Stomach smooth muscle (tissue), 2 donors: ENCODE results near the gene CCNK.

ENCODE experiments used
- H3K27ac ChIP-seq: one replicate; pipeline ENCODE4 v1.7.0; 2013; ENCODE audit warnings: mild to moderate bottlenecking, low read length, inconsistent platforms
- H3K27me3 ChIP-seq, 2 donors: one replicate each; pipeline ENCODE4 v1.7.0; 2013; ENCODE audit warnings: low read length in 2 of 2; ENCODE audit not compliant: insufficient read depth in 2 of 2, control insufficient read depth in 1 of 2
- H3K36me3 ChIP-seq, 2 donors: one replicate each; pipeline ENCODE4 v1.7.0; 2013; ENCODE audit warnings: low read length in 2 of 2; ENCODE audit not compliant: control insufficient read depth in 2 of 2, insufficient read depth in 2 of 2
- H3K4me1 ChIP-seq: one replicate; pipeline ENCODE4 v1.7.0; 2013; ENCODE audit warnings: low read length; ENCODE audit not compliant: control insufficient read depth, insufficient read depth
- H3K4me3 ChIP-seq, 2 donors: one replicate each; pipeline ENCODE4 v1.7.0; 2013; ENCODE audit warnings: low read length in 2 of 2
- H3K9ac ChIP-seq, 2 donors: one replicate each; pipeline ENCODE4 v1.7.0; 2013; ENCODE audit warnings: low read length in 2 of 2, mild to moderate bottlenecking in 1 of 2
- H3K9me3 ChIP-seq, 2 donors: one replicate each; pipeline ENCODE4 v1.7.0; 2013; ENCODE audit warnings: low read length in 2 of 2; ENCODE audit not compliant: control insufficient read depth in 2 of 2
- donor health status: healthy.
- donor health status: Pancreatic carcinoma.

CCNK gene

DNA sequence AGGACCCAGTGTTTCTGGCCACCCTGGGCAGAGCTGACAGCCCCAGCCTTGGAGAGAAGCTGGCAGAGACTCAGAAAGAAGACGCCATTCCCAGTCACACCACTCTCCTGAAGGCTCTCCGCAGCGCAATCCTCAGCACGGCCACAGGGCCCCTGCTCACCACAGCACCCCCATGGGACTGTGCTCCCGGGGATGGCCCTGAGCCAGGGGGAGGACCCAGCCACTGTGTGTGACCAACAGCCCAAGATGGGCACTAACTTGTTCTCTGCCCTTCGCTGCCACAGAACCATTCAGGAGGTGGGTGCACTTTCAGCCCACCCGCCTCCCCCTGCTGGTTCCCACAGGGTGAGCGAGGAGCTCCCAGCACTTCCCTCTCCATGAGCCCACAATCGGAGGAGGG is 57.1 kb downstream of the CCNK start:
- H3K9me3 ChIP-seq: no peaks in the 10 kb centered on the region
- peak overlapping the region; percentile 70 for H3K27ac ChIP-seq
- H3K4me1 ChIP-seq: peaks cover 83% of the 10 kb centered on the region
- H3K4me3 ChIP-seq: peak overlapping the region; percentile 41 to 54
- no peaks in the 10 kb centered on the region for H3K27me3 ChIP-seq
- H3K9ac ChIP-seq: peak overlapping the region; percentile 47 to 74
- no peaks in the 10 kb centered on the region for H3K36me3 ChIP-seq

DNA sequence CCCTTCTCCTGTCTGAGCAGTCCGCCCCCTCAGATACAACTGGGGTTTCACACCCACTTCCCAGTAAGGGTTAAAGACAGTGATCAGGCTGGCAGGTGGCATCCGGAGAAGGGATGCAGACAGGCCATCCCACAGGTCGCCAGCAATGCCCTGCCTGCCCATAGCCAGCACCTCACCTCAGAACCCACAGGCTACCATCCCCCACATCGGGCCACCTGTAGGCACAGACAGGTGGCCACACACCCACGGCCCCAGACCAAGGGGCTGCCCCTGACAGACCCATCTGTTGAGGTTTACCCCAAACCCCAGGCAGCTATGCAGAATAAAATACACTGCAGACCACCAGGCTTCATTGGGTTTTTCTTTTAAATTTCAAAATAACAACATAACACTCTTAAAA is 57.5 kb downstream of the CCNK start:
- H3K4me1 ChIP-seq: peaks cover 86% of the 10 kb centered on the region

DNA sequence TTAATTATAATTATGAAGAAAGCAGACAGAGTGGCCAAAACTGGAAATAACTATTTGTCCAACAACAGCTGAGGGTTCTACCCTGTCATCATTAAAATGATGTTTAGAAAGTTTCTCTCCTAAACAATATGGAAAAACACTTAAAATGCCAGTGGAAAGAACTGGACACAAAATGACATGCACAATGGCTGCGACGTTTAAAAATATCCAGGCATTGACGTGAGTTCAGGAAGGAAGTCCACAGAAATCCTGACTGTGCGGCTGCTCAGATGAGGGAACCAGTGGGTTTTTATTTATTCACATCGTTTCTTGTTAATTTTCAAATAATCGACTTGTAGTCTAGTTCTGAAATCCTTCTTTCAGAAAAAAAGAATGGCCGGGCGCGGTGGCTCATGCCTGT is 58.3 kb downstream of the CCNK start:
- Histone ChIP-seq H3K4me3 (no peak overlapping the region), H3K27ac (no peak overlapping the region), H3K4me1 (peaks cover 83% of the 10 kb centered on the region), H3K27me3 (no peaks in the 10 kb centered on the region), H3K9ac (no peak overlapping the region), H3K36me3 (no peaks in the 10 kb centered on the region), H3K9me3 (no peaks in the 10 kb centered on the region)

More for the DNA sequence above, 57.5 kb downstream of the CCNK start:
- H3K9ac ChIP-seq: peak overlapping the region in 1 of 2 donors; percentile 74
- peak overlapping the region; percentile 70 for H3K27ac ChIP-seq
- peak overlapping the region in 1 of 2 donors; percentile 54 for H3K4me3 ChIP-seq
- no peaks in the 10 kb centered on the region for H3K9me3 ChIP-seq
- no peaks in the 10 kb centered on the region for H3K36me3 ChIP-seq
- H3K27me3 ChIP-seq: no peaks in the 10 kb centered on the region

DNA sequence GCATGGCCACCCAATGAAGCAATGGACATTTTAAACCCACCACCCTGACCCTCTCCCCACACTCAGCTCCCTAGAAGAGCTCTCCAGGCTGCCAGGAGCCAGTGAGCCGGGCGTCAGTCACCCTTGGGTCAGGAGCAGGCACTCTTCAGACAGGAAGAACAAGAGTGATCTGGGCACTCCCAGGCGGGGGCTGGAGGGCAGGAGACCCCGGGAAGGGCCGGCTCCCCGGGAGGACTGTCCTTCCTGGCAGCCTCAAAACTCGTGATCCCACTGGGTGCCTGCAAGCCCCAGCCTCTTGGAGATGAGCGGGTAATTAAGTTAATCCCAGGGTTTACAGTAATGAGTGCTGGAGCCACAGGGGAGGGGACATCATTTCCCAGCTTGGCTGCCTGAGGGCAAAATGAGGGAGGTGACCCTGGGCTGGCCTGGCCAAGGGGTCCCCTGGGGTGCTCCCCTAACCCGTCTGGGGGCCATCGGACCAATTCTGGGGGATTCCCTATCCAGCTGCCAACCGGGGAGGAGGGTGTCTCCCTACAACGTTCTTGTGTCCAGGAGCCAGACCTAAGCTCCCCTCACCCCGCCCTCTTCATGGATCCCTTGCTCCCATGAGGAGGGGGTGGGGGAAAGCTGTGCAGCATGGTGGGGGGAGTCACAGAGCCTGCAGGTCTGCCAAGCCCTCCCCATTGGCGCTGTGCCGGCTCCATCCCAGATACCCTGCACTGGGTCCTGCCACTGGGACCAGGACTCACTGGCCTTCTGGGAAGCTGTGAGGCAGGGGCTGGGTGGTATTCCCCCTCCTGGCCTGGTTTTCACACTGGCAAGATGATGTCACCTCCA is 59.2 kb downstream of the CCNK start:
- peak overlapping the region; percentile 31 for H3K27ac ChIP-seq
- H3K4me3 ChIP-seq: no peak overlapping the region
- H3K4me1 ChIP-seq: peaks cover 81% of the 10 kb centered on the region
- H3K9me3 ChIP-seq: no peaks in the 10 kb centered on the region
- H3K9ac ChIP-seq: no peak overlapping the region
- no peaks in the 10 kb centered on the region for H3K27me3 ChIP-seq
- H3K36me3 ChIP-seq: no peaks in the 10 kb centered on the region

DNA sequence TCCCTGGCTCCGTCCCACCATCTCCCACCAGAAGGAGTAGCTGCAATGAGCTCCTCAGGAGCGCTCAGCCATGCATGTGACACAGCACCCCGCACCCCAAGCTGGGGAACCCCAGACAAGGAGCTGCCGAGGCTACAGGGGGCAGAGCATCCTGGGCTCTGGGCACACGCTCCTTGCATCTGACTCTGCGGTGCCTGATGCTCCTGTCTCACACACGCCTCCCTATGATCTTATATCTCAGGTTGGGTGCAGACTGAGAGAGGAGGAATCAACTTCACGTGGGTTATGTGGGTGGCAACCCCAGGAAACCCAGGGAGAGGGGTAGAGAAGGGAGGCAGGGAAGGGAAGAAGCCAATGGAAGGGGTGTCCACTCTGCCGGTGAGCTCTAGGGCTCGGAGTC is 60.0 kb downstream of the CCNK start:
- H3K4me3 ChIP-seq: no peak overlapping the region
- H3K27me3 ChIP-seq: no peaks in the 10 kb centered on the region
- H3K27ac ChIP-seq: peak overlapping the region; percentile 31
- no peaks in the 10 kb centered on the region for H3K9me3 ChIP-seq
- no peaks in the 10 kb centered on the region for H3K36me3 ChIP-seq
- H3K4me1 ChIP-seq: peaks cover 81% of the 10 kb centered on the region
- no peak overlapping the region for H3K9ac ChIP-seq

DNA sequence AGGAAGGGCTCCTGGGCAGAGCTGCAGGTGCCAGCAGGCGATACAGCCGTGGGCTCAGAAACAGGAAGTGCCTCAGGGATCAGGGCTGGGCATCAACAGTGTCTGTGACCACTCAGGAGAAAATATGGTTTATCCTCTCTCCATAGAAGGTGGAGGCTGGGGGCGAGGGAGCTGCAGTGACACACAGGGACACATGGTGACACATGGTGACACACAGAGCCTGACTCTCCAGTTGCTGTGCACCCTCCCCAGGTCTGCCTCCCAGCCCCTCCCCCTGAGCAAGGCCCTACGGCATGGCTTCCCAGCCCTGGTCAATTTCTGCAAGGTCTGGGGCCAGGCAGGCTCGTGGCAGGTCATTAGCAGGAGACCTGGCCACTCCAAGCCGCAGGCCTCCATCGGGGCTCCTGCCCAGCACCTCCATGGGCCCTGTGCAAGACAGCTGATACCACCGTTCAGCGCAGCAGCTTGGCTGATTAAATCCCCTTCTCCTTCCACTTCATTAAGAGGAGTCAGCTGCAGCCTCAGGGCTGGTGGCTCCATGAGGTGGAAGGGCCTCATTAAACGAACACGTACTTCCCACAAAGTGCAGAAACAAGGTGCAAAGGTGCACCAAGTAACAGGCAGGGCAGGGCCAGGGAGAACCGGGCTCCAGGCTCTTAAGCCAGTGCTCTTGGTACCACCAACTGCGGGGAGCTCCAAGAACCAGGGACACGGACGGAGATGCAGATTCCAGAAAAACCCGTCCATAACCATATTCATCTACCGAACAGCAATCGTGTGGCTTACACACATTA is 60.7 kb downstream of the CCNK start:
- Histone ChIP-seq H3K27ac (peak overlapping the region; percentile 31), H3K4me1 (peaks cover 81% of the 10 kb centered on the region), H3K36me3 (no peaks in the 10 kb centered on the region)

DNA sequence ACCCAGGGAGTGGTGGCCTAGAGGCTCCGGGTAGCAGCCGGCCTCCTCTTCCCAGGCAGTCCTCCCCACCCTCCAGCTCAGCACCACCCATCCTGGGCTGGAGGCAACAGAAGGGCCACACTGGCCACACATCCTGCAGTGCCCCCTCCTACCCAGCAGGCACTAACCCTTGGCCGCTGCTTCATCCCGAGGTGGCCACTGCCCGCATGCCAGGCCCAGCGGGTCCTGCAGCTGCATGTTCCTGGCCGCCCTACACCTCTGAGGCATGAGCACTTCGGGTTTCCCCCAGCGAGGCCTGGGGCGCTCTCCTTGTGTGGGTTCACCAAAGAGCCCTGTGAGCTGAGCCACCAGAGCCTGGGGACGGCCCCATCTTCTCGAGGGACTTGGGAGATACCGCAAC is 61.4 kb downstream of the CCNK start:
- no peaks in the 10 kb centered on the region for H3K9me3 ChIP-seq
- H3K36me3 ChIP-seq: no peaks in the 10 kb centered on the region
- peak overlapping the region; percentile 18 for H3K27ac ChIP-seq
- no peak overlapping the region for H3K9ac ChIP-seq
- no peak overlapping the region for H3K4me3 ChIP-seq
- H3K27me3 ChIP-seq: no peaks in the 10 kb centered on the region
- peaks cover 75% of the 10 kb centered on the region for H3K4me1 ChIP-seq

More for the DNA sequence above, 60.7 kb downstream of the CCNK start:
- no peak overlapping the region for H3K4me3 ChIP-seq
- H3K27me3 ChIP-seq: no peaks in the 10 kb centered on the region
- no peaks in the 10 kb centered on the region for H3K9me3 ChIP-seq
- no peak overlapping the region for H3K9ac ChIP-seq

DNA sequence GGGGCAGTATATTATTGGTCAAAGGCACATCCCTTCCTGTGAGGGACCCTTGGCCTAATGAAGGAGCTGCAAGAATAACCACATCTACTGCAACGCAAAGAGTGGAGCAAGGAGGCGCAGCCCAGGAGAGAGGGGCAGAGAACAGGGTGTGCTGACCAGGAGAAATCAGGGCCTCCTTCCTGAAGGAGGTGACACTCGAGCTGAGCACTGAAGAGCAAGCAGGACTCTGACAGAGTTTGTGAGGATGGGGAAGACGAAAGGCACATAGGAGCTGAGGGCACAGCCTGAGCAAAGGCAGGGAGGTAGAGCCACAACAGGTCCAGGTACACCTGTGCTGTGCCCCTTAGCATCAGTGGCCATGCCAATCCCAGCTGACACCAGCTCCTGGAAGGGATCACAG is 62.2 kb downstream of the CCNK start:
- H3K36me3 ChIP-seq: no peaks in the 10 kb centered on the region
- no peak overlapping the region for H3K27ac ChIP-seq
- no peak overlapping the region for H3K9ac ChIP-seq
- H3K9me3 ChIP-seq: no peaks in the 10 kb centered on the region
- H3K27me3 ChIP-seq: no peaks in the 10 kb centered on the region
- no peak overlapping the region for H3K4me3 ChIP-seq
- H3K4me1 ChIP-seq: peaks cover 73% of the 10 kb centered on the region

DNA sequence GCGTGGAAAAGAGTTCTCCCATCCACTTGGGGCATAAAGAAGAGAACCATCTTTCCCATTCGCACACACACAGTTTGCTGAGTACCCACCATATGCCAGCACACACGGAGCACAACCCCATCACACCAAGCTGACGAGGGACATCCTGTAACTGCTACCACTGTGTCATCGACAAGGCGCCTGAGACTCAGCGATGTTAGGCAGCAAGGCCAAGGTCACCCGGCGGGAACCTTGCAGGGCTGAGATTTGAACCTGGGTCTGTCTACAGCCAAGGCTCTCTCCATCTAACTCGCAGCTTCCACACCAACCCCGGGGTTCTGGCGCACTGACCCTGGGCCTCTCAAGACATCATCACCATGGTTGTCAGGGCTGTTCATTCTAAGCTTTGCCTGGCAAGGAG is 62.8 kb downstream of the CCNK start:
- Histone ChIP-seq H3K27me3 (no peaks in the 10 kb centered on the region), H3K27ac (no peak overlapping the region), H3K36me3 (no peaks in the 10 kb centered on the region), H3K4me1 (peaks cover 73% of the 10 kb centered on the region), H3K9ac (no peak overlapping the region), H3K4me3 (no peak overlapping the region), H3K9me3 (no peaks in the 10 kb centered on the region)

DNA sequence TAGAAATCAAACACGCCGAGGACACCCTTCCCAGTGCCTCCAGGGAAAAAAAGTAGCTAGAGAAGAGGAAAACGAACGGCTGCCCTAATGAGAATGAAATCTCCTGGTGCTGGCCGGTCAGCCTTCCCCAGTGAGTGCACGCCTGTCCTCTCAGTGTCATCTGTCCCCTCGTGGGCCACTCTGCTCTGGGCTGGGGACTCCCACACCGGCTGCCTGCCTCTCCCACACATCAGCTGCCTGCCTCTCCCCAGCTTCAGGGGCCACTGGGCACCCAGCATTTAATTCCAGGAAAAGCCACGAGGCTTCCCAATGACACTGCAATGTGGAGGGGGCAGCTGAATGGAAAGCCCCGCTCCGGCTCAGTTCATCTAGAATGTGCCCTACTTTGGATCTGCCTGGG is 63.8 kb downstream of the CCNK start:
- peaks cover 81% of the 10 kb centered on the region for H3K4me1 ChIP-seq
- H3K27me3 ChIP-seq: no peaks in the 10 kb centered on the region
- peak overlapping the region in 1 of 2 donors; percentile 15 for H3K4me3 ChIP-seq
- no peak overlapping the region for H3K9ac ChIP-seq
- H3K9me3 ChIP-seq: no peaks in the 10 kb centered on the region
- H3K36me3 ChIP-seq: no peaks in the 10 kb centered on the region
- peak overlapping the region; percentile 6 for H3K27ac ChIP-seq

DNA sequence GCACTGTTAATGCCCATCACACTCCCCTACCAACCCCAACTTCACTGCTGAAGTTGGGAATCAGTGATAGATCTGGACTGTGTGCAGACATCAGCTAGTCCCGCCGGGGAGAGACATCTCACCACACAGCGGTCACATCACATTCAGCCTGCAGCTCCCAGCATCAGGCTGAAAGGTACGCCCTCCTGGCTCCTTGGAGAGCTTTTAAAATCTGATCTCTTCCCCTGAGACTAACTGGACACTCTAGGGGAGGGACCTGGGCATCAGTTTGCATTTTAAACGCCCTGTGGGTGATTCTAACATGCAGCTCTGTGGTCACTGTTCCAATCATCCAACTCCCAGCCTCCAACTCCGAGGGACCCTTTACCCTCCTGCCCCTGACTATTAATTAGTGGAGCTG is 64.4 kb downstream of the CCNK start:
- no peak overlapping the region for H3K9ac ChIP-seq
- no peaks in the 10 kb centered on the region for H3K9me3 ChIP-seq
- H3K27me3 ChIP-seq: no peaks in the 10 kb centered on the region
- H3K27ac ChIP-seq: no peak overlapping the region
- H3K4me1 ChIP-seq: peaks cover 81% of the 10 kb centered on the region
- no peak overlapping the region for H3K4me3 ChIP-seq
- H3K36me3 ChIP-seq: no peaks in the 10 kb centered on the region
